ENCODE results near the gene TMEM181.

GRCh38 chr6:158629367-158630221 is 69.7 kb downstream of the TMEM181 start:
- TF ChIP-seq, protein P1, sequence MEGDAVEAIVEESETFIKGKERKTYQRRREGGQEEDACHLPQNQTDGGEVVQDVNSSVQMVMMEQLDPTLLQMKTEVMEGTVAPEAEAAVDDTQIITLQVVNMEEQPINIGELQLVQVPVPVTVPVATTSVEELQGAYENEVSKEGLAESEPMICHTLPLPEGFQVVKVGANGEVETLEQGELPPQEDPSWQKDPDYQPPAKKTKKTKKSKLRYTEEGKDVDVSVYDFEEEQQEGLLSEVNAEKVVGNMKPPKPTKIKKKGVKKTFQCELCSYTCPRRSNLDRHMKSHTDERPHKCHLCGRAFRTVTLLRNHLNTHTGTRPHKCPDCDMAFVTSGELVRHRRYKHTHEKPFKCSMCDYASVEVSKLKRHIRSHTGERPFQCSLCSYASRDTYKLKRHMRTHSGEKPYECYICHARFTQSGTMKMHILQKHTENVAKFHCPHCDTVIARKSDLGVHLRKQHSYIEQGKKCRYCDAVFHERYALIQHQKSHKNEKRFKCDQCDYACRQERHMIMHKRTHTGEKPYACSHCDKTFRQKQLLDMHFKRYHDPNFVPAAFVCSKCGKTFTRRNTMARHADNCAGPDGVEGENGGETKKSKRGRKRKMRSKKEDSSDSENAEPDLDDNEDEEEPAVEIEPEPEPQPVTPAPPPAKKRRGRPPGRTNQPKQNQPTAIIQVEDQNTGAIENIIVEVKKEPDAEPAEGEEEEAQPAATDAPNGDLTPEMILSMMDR (IDR thresholded peaks at IDR 0.05; ENCODE audit: low read depth, low read length, missing input control) = peak; percentile 32
- TF ChIP-seq MAX (IDR thresholded peaks at IDR 0.05) (no peak), FOXA1 (IDR thresholded peaks at IDR 0.05) (no peak), EGR1 (IDR thresholded peaks at IDR 0.05; ENCODE audit: low read depth in 2 of 2) (no peak), REST (IDR thresholded peaks at IDR 0.05) (no peak), JUND (IDR thresholded peaks at IDR 0.05) (no peak), TAF1 (conservative IDR thresholded peaks at IDR 0.05) (no peak), YY1 (IDR thresholded peaks at IDR 0.05) (no peak), RAD21 (IDR thresholded peaks at IDR 0.05) (peak in 1 of 2 donors; percentile 75), SP1 (IDR thresholded peaks at IDR 0.05) (peak; percentile 56)
- TF ChIP-seq, protein P2, sequence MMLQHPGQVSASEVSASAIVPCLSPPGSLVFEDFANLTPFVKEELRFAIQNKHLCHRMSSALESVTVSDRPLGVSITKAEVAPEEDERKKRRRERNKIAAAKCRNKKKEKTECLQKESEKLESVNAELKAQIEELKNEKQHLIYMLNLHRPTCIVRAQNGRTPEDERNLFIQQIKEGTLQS (IDR thresholded peaks at IDR 0.05) = no peak
- TF ChIP-seq, protein P3, sequence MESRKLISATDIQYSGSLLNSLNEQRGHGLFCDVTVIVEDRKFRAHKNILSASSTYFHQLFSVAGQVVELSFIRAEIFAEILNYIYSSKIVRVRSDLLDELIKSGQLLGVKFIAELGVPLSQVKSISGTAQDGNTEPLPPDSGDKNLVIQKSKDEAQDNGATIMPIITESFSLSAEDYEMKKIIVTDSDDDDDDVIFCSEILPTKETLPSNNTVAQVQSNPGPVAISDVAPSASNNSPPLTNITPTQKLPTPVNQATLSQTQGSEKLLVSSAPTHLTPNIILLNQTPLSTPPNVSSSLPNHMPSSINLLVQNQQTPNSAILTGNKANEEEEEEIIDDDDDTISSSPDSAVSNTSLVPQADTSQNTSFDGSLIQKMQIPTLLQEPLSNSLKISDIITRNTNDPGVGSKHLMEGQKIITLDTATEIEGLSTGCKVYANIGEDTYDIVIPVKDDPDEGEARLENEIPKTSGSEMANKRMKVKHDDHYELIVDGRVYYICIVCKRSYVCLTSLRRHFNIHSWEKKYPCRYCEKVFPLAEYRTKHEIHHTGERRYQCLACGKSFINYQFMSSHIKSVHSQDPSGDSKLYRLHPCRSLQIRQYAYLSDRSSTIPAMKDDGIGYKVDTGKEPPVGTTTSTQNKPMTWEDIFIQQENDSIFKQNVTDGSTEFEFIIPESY (IDR thresholded peaks at IDR 0.05) = no peak

Measured in liver (tissue), 3 donors.